ENCODE measurements around the gene PHYKPL. TPM values are rescaled to one million over a fixed set of nuclear protein-coding genes. Genes with fewer than 3 reads are reported as not detected.

PHYKPL gene
- polyA plus RNA-seq, 1 donor from 2014 or later, result 16.9 TPM

DNA sequence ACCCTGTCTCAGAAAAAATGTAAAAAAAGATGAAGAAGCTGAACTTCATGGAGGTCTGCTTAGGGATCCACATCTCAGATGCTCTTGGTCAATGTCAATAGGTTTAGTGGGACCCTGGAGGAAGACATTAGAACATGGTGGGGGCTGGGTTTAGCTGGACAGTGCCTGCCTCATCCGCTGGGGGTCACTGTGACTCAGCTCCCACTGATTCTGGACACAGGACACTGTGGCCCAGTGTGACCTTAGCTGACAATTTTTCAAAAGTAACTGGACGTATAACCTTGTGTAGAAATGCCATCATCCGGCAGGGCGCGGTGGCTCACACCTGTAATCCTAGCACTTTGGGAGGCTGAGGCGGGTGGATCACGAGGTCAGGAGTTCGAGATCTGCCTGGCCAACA lies 35.6 kb downstream of the PHYKPL start:
- Histone ChIP-seq H3K27me3 (ENCODE audit: insufficient read depth, low read depth, low read length) (no peaks in the 10 kb centered on the region), H3K36me3 (ENCODE audit: insufficient read depth, low read length) (no peaks in the 10 kb centered on the region), H2AFZ (ENCODE audit: low read depth, low read length) (no peak overlapping the region), H3K27ac (ENCODE audit: low read length) (no peak overlapping the region), H3K9me2 (ENCODE audit: insufficient read depth, low read length) (no peaks in the 10 kb centered on the region), H3F3A (ENCODE audit: insufficient read depth, low read length, poor library complexity, severe bottlenecking) (no peaks in the 10 kb centered on the region), H3K4me2 (ENCODE audit: low read length) (no peak overlapping the region), H3K9ac (ENCODE audit: low read length) (no peak overlapping the region), H3K4me3 (ENCODE audit: low read length) (no peak overlapping the region), H4K20me1 (ENCODE audit: insufficient read depth) (no peaks in the 10 kb centered on the region), H3K9me3 (ENCODE audit: low read length) (no peaks in the 10 kb centered on the region), H3K79me2 (replicated peaks; ENCODE audit: insufficient read depth, low read length) (no peaks in the 10 kb centered on the region)
- no peak for TF ChIP-seq EZH2 (IDR thresholded peaks at IDR 0.05; ENCODE audit: borderline replicate concordance, insufficient read depth, low read length, poor library complexity, severe bottlenecking)
- no peak for TF ChIP-seq CTCF (IDR thresholded peaks at IDR 0.05; ENCODE audit: poor library complexity, severe bottlenecking)
- TF ChIP-seq SMC3 (conservative IDR thresholded peaks at IDR 0.05; ENCODE audit: poor library complexity), result no peak
- TF ChIP-seq POLR2AphosphoS5 (IDR thresholded peaks at IDR 0.05), result no peak
- TF ChIP-seq MXI1 (conservative IDR thresholded peaks at IDR 0.05; ENCODE audit: poor library complexity, severe bottlenecking), result no peak

GRCh38 chr5:178196281-178196812 lies 36.3 kb downstream of the PHYKPL start:
- Histone ChIP-seq H3K4me2 (ENCODE audit: low read length) (no peak overlapping the region), H3K9me3 (ENCODE audit: low read length) (no peaks in the 10 kb centered on the region), H2AFZ (ENCODE audit: low read depth, low read length) (no peak overlapping the region), H3K79me2 (replicated peaks; ENCODE audit: insufficient read depth, low read length) (no peaks in the 10 kb centered on the region), H3K9me2 (ENCODE audit: insufficient read depth, low read length) (no peaks in the 10 kb centered on the region), H3F3A (ENCODE audit: insufficient read depth, low read length, poor library complexity, severe bottlenecking) (no peaks in the 10 kb centered on the region), H3K36me3 (ENCODE audit: insufficient read depth, low read length) (no peaks in the 10 kb centered on the region), H4K20me1 (ENCODE audit: insufficient read depth) (no peaks in the 10 kb centered on the region), H3K27me3 (ENCODE audit: insufficient read depth, low read depth, low read length) (no peaks in the 10 kb centered on the region), H3K4me3 (ENCODE audit: low read length) (no peak overlapping the region), H3K27ac (ENCODE audit: low read length) (no peak overlapping the region), H3K9ac (ENCODE audit: low read length) (no peak overlapping the region)
- no peak for TF ChIP-seq EP300 (conservative IDR thresholded peaks at IDR 0.05; ENCODE audit: poor library complexity, severe bottlenecking)
- no peak for TF ChIP-seq CTCF (IDR thresholded peaks at IDR 0.05; ENCODE audit: poor library complexity, severe bottlenecking)
- TF ChIP-seq, protein P1, sequence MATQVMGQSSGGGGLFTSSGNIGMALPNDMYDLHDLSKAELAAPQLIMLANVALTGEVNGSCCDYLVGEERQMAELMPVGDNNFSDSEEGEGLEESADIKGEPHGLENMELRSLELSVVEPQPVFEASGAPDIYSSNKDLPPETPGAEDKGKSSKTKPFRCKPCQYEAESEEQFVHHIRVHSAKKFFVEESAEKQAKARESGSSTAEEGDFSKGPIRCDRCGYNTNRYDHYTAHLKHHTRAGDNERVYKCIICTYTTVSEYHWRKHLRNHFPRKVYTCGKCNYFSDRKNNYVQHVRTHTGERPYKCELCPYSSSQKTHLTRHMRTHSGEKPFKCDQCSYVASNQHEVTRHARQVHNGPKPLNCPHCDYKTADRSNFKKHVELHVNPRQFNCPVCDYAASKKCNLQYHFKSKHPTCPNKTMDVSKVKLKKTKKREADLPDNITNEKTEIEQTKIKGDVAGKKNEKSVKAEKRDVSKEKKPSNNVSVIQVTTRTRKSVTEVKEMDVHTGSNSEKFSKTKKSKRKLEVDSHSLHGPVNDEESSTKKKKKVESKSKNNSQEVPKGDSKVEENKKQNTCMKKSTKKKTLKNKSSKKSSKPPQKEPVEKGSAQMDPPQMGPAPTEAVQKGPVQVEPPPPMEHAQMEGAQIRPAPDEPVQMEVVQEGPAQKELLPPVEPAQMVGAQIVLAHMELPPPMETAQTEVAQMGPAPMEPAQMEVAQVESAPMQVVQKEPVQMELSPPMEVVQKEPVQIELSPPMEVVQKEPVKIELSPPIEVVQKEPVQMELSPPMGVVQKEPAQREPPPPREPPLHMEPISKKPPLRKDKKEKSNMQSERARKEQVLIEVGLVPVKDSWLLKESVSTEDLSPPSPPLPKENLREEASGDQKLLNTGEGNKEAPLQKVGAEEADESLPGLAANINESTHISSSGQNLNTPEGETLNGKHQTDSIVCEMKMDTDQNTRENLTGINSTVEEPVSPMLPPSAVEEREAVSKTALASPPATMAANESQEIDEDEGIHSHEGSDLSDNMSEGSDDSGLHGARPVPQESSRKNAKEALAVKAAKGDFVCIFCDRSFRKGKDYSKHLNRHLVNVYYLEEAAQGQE (IDR thresholded peaks at IDR 0.05; ENCODE audit: borderline replicate concordance), result no peak
- TF ChIP-seq TAF1 (IDR thresholded peaks at IDR 0.05; ENCODE audit: low read depth), result no peak
- no peak for TF ChIP-seq SMC3 (conservative IDR thresholded peaks at IDR 0.05; ENCODE audit: poor library complexity)
- TF ChIP-seq MXI1 (conservative IDR thresholded peaks at IDR 0.05; ENCODE audit: poor library complexity, severe bottlenecking), result no peak
- no peak for TF ChIP-seq RAD21 (conservative IDR thresholded peaks at IDR 0.05)
- no peak for TF ChIP-seq POLR2AphosphoS5 (IDR thresholded peaks at IDR 0.05)

Data from neural cell (in vitro differentiated cells).